Liver (tissue), 3 donors: ENCODE data around the gene DIPK1A.

ENCODE experiments used
- GABPA ChIP-seq, 2 donors: IDR thresholded peaks in 1 of 2; conservative IDR thresholded peaks in 1 of 2; 2 replicates each; pipeline ENCODE4 v1.6.1; 2016; ENCODE audit warnings: antibody characterized with exemption in 2 of 2, mild to moderate bottlenecking in 1 of 2, moderate library complexity in 1 of 2
- JUND ChIP-seq, 2 donors: IDR thresholded peaks; 2 replicates each; pipeline ENCODE4 v1.6.1; 2016; ENCODE audit warnings: antibody characterized with exemption in 2 of 2
- TF ChIP-seq, protein P1 (sequence below): fragments of 150-350 bp; IDR thresholded peaks from 2 replicates; pipeline ENCODE4 v1.5.1; 2017; ENCODE audit warnings: improper control_type of control experiment, low read depth, low read length; ENCODE audit not compliant: missing input control
- TF ChIP-seq, protein P2 (sequence below): IDR thresholded peaks from 2 replicates; pipeline ENCODE4 v1.6.1; 2016; ENCODE audit warnings: antibody characterized with exemption
- donor health status: healthy.
- donor health status: healthy.

GRCh38 chr1:92877081-92877711 lies 84.1 kb downstream of the DIPK1A start:
- TF ChIP-seq, protein P1, sequence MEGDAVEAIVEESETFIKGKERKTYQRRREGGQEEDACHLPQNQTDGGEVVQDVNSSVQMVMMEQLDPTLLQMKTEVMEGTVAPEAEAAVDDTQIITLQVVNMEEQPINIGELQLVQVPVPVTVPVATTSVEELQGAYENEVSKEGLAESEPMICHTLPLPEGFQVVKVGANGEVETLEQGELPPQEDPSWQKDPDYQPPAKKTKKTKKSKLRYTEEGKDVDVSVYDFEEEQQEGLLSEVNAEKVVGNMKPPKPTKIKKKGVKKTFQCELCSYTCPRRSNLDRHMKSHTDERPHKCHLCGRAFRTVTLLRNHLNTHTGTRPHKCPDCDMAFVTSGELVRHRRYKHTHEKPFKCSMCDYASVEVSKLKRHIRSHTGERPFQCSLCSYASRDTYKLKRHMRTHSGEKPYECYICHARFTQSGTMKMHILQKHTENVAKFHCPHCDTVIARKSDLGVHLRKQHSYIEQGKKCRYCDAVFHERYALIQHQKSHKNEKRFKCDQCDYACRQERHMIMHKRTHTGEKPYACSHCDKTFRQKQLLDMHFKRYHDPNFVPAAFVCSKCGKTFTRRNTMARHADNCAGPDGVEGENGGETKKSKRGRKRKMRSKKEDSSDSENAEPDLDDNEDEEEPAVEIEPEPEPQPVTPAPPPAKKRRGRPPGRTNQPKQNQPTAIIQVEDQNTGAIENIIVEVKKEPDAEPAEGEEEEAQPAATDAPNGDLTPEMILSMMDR = no peak
- no peak for TF ChIP-seq GABPA (IDR thresholded peaks at IDR 0.05 in 1 of 2, conservative IDR thresholded peaks at IDR 0.05 in 1 of 2)
- no peak for TF ChIP-seq JUND (IDR thresholded peaks at IDR 0.05)
- TF ChIP-seq, protein P2, sequence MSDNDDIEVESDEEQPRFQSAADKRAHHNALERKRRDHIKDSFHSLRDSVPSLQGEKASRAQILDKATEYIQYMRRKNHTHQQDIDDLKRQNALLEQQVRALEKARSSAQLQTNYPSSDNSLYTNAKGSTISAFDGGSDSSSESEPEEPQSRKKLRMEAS = no peak
